Panc1 (cell line): Measurements from ENCODE around the gene DCP1A.

Experiments
- CTCF ChIP-seq: fragments of 450-650 bp; IDR thresholded peaks from 2 replicates; pipeline ENCODE4 v1.5.1; 2017; ENCODE audit warnings: mild to moderate bottlenecking
- POLR2AphosphoS5 ChIP-seq: IDR thresholded peaks from 2 replicates; pipeline ENCODE4 v1.6.1; 2012; ENCODE audit warnings: mild to moderate bottlenecking, low read depth, low read length, moderate library complexity
- REST ChIP-seq, 2 experiments: IDR thresholded peaks; 2 replicates each; pipeline ENCODE4 v1.6.1; 2011 to 2012; ENCODE audit warnings: low read depth in 2 of 2, control low read depth in 1 of 2, low read length in 1 of 2, mild to moderate bottlenecking in 1 of 2, moderate library complexity in 1 of 2; ENCODE audit not compliant: insufficient read depth in 1 of 2
- TCF7L2 ChIP-seq: IDR thresholded peaks from 2 replicates; pipeline ENCODE4 v1.6.1; 2011; ENCODE audit warnings: mild to moderate bottlenecking, low read depth, low read length, inconsistent platforms

- TF ChIP-seq CTCF: no peak
- no peak for TF ChIP-seq REST (IDR thresholded peaks at IDR 0.05; ENCODE audit: insufficient read depth in 1 of 2, low read depth in 2 of 2, low read length in 1 of 2)
- no peak for TF ChIP-seq TCF7L2
- no peak for TF ChIP-seq POLR2AphosphoS5
These were observed 106.1 kb downstream of the DCP1A start for GRCh38 chr3:53240989-53241972.
